Fibroblast of skin of left biceps (primary cell): ENCODE results near the gene EIF4A3.

Experiments used
- DNase-seq, 2 experiments: peaks; one replicate each; pipeline ENCODE4 v3.0.0-alpha.2; 2013; ENCODE audit warnings: low read depth in 2 of 2

The EIF4A3 gene

GRCh38 chr17:80147035-80147822 is at the start of gene EIF4A3:
Gene EIF4A3, minus strand, starts transcription at chr17:80147128. Its CDS starts 167 bp downstream, at chr17:80146961.
- DNase-seq = peak; percentile 96 to 97

- DNase-seq = no peak
Measured at GRCh38 chr17:80196652-80197051, 49.7 kb upstream of the EIF4A3 start.

- DNase-seq = no peak
Measured at GRCh38 chr17:80195671-80196529, 49.0 kb upstream of the EIF4A3 start.

- no peak for DNase-seq
Measured at GRCh38 chr17:80195141-80195540, 48.2 kb upstream of the EIF4A3 start.

GRCh38 chr17:80191865-80192661 is 45.1 kb upstream of the EIF4A3 start:
- DNase-seq = no peak

GRCh38 chr17:80191192-80191591 is 44.3 kb upstream of the EIF4A3 start:
- no peak for DNase-seq

- DNase-seq = no peak
Measured at GRCh38 chr17:80190716-80191115, 43.8 kb upstream of the EIF4A3 start.

- DNase-seq = no peak
Measured at GRCh38 chr17:80189611-80190010, 42.7 kb upstream of the EIF4A3 start.

GRCh38 chr17:80187515-80187941 is 40.6 kb upstream of the EIF4A3 start:
- no peak for DNase-seq

GRCh38 chr17:80187090-80187489 is 40.2 kb upstream of the EIF4A3 start:
- no peak for DNase-seq

- no peak for DNase-seq
Measured at GRCh38 chr17:80185968-80186367, 39.0 kb upstream of the EIF4A3 start.

- DNase-seq = no peak
Measured at GRCh38 chr17:80184423-80184714, 37.4 kb upstream of the EIF4A3 start.

- DNase-seq = no peak
Measured at GRCh38 chr17:80183581-80184422, 36.9 kb upstream of the EIF4A3 start.

- no peak for DNase-seq
Measured at GRCh38 chr17:80182845-80183223, 35.9 kb upstream of the EIF4A3 start.

- no peak for DNase-seq
Measured at GRCh38 chr17:80182118-80182844, 35.4 kb upstream of the EIF4A3 start.

GRCh38 chr17:80181431-80181830 is 34.5 kb upstream of the EIF4A3 start:
- no peak for DNase-seq

- no peak for DNase-seq
Measured at GRCh38 chr17:80180192-80180591, 33.3 kb upstream of the EIF4A3 start.

GRCh38 chr17:80177986-80178595 is 31.2 kb upstream of the EIF4A3 start:
- no peak for DNase-seq

- DNase-seq = no peak
Measured at GRCh38 chr17:80176757-80177156, 29.8 kb upstream of the EIF4A3 start.

GRCh38 chr17:80173916-80174315 is 27.0 kb upstream of the EIF4A3 start:
- no peak for DNase-seq
